Stimulated activated naive CD4-positive, alpha-beta T cell treated with Interleukin-2 at 50 U/mL for 16 hours (primary cell): ENCODE data around the gene ARHGAP45.
A peak's percentile ranks its signal among the peaks of the same experiment; 100 is the strongest.

Source experiments
- DNase-seq: peaks from one replicate; lab custom pipeline; 2025; lab: John Stamatoyannopoulos, UW

The ARHGAP45 gene

GRCh38 chr19:1038978-1039645, 27.9 kb upstream of the ARHGAP45 start:
- no peak for DNase-seq

- DNase-seq = peak; percentile 97
These were observed 27.1 kb upstream of the ARHGAP45 start, which contains the start of gene ABCA7 for GRCh38 chr19:1039646-1040475. TSS of gene ABCA7 (plus strand) at chr19:1040107. CDS start at chr19:1041362, 1,255 bp downstream.

GRCh38 chr19:1040476-1041271, 26.3 kb upstream of the ARHGAP45 start:
- DNase-seq = peak; percentile 91

GRCh38 chr19:1041272-1041834, 25.6 kb upstream of the ARHGAP45 start:
- DNase-seq = no peak

- DNase-seq = no peak
These were observed 24.9 kb upstream of the ARHGAP45 start for GRCh38 chr19:1041835-1042685.

GRCh38 chr19:1042689-1043511, 24.1 kb upstream of the ARHGAP45 start:
- DNase-seq = no peak

GRCh38 chr19:1045247-1045603, 21.7 kb upstream of the ARHGAP45 start:
- peak; percentile 54 for DNase-seq

- DNase-seq = no peak
These were observed 20.8 kb upstream of the ARHGAP45 start for GRCh38 chr19:1046117-1046626.

GRCh38 chr19:1046836-1047695, 19.9 kb upstream of the ARHGAP45 start:
- DNase-seq = no peak

GRCh38 chr19:1047696-1048147, 19.2 kb upstream of the ARHGAP45 start:
- no peak for DNase-seq

GRCh38 chr19:1049106-1049505, 17.9 kb upstream of the ARHGAP45 start:
- no peak for DNase-seq

GRCh38 chr19:1049800-1050199, 17.2 kb upstream of the ARHGAP45 start:
- DNase-seq = no peak

- no peak for DNase-seq
These were observed 15.8 kb upstream of the ARHGAP45 start for GRCh38 chr19:1050989-1051788.

- no peak for DNase-seq
These were observed 15.2 kb upstream of the ARHGAP45 start for GRCh38 chr19:1051791-1052190.

GRCh38 chr19:1052349-1052975, 14.5 kb upstream of the ARHGAP45 start:
- DNase-seq = no peak

GRCh38 chr19:1053176-1054101, 13.5 kb upstream of the ARHGAP45 start:
- DNase-seq = no peak
